NCI-H446 treated with DMSO at 0.1 percent for 48 hours (cell line): ENCODE measurements around the gene SLC39A6.
A peak's percentile ranks its signal among the peaks of the same experiment; 100 is the strongest.
"Not testable (repeated sequence)": the region's sequence is repeated elsewhere in the genome, so short reads cannot be mapped to it uniquely, and the experiment has no call there.

Source experiments
- DNase-seq: peaks from one replicate; lab custom pipeline; 2025; lab: John Stamatoyannopoulos, UW

The SLC39A6 gene

GRCh38 chr18:36129300-36130038, at the start of gene SLC39A6, which contains the start of gene ELP2:
Gene SLC39A6, minus strand, starts transcription at chr18:36129340. Its CDS starts 2,333 bp downstream, at chr18:36127007.
Gene ELP2, plus strand, starts transcription at chr18:36129899. Its CDS starts 35 bp downstream, at chr18:36129934.
- DNase-seq = peak; percentile 81

- no peak for DNase-seq
Measured at GRCh38 chr18:36177913-36178312, 48.8 kb upstream of the SLC39A6 start.

- no peak for DNase-seq
Measured at GRCh38 chr18:36176711-36177110, 47.6 kb upstream of the SLC39A6 start.

GRCh38 chr18:36176177-36176584, 47.0 kb upstream of the SLC39A6 start:
- no peak for DNase-seq

GRCh38 chr18:36175481-36175880, 46.3 kb upstream of the SLC39A6 start:
- no peak for DNase-seq

GRCh38 chr18:36169938-36170337, 40.8 kb upstream of the SLC39A6 start:
- DNase-seq = no peak

- not testable (repeated sequence) for DNase-seq
Measured at GRCh38 chr18:36168296-36168695, 39.2 kb upstream of the SLC39A6 start.

GRCh38 chr18:36167692-36168218, 38.6 kb upstream of the SLC39A6 start:
- DNase-seq = no peak

GRCh38 chr18:36162981-36163380, 33.8 kb upstream of the SLC39A6 start:
- DNase-seq = no peak

- no peak for DNase-seq
Measured at GRCh38 chr18:36160959-36161371, 31.8 kb upstream of the SLC39A6 start.

GRCh38 chr18:36158266-36158867, 29.2 kb upstream of the SLC39A6 start:
- DNase-seq = no peak

GRCh38 chr18:36157441-36157840, 28.3 kb upstream of the SLC39A6 start:
- DNase-seq = no peak

- no peak for DNase-seq
Measured at GRCh38 chr18:36155851-36156757, 27.0 kb upstream of the SLC39A6 start.

GRCh38 chr18:36153771-36154170, 24.6 kb upstream of the SLC39A6 start:
- no peak for DNase-seq

- no peak for DNase-seq
Measured at GRCh38 chr18:36153203-36153602, 24.1 kb upstream of the SLC39A6 start.

GRCh38 chr18:36152781-36153180, 23.6 kb upstream of the SLC39A6 start:
- no peak for DNase-seq

- DNase-seq = no peak
Measured at GRCh38 chr18:36149514-36150289, 20.6 kb upstream of the SLC39A6 start.

- no peak for DNase-seq
Measured at GRCh38 chr18:36143391-36143790, 14.3 kb upstream of the SLC39A6 start.

- DNase-seq = no peak
Measured at GRCh38 chr18:36142751-36143150, 13.6 kb upstream of the SLC39A6 start.

GRCh38 chr18:36141576-36141975, 12.4 kb upstream of the SLC39A6 start:
- no peak for DNase-seq

- no peak for DNase-seq
Measured at GRCh38 chr18:36139245-36139644, 10.1 kb upstream of the SLC39A6 start.
